Measurements from ENCODE around the gene APOL5.
"Not testable (repeated sequence)": the region's sequence is repeated elsewhere in the genome, so short reads cannot be mapped to it uniquely, and the experiment has no call there.

Gene APOL5

GRCh38 chr22:35717572-35717971 lies at the start of gene APOL5:
Gene APOL5, plus strand, starts transcription at chr22:35717872. Its CDS starts 0 bp downstream, at chr22:35717872.
- DNase-seq: no peak

GRCh38 chr22:35674335-35674734 lies 43.3 kb upstream of the APOL5 start:
- DNase-seq: no peak

- DNase-seq: not testable (repeated sequence)
These were observed 41.6 kb upstream of the APOL5 start for GRCh38 chr22:35676065-35676464.

- DNase-seq: no peak
These were observed 40.0 kb upstream of the APOL5 start for GRCh38 chr22:35677460-35678187.

GRCh38 chr22:35678836-35679235 lies 38.8 kb upstream of the APOL5 start:
- DNase-seq: no peak

- DNase-seq: not testable (repeated sequence)
These were observed 38.2 kb upstream of the APOL5 start for GRCh38 chr22:35679492-35679891.

- DNase-seq: no peak
These were observed 36.1 kb upstream of the APOL5 start for GRCh38 chr22:35681454-35682052.

- DNase-seq: no peak
These were observed 34.1 kb upstream of the APOL5 start for GRCh38 chr22:35683560-35683959.

- peak; percentile 35 for DNase-seq
These were observed 33.4 kb upstream of the APOL5 start for GRCh38 chr22:35684270-35684700.

- no peak for DNase-seq
These were observed 32.9 kb upstream of the APOL5 start for GRCh38 chr22:35684732-35685131.

GRCh38 chr22:35685731-35686130 lies 31.9 kb upstream of the APOL5 start:
- DNase-seq: peak; percentile 34

GRCh38 chr22:35686298-35686697 lies 31.4 kb upstream of the APOL5 start:
- no peak for DNase-seq

- DNase-seq: no peak
These were observed 30.2 kb upstream of the APOL5 start for GRCh38 chr22:35687461-35687860.

- peak; percentile 22 for DNase-seq
These were observed 28.6 kb upstream of the APOL5 start for GRCh38 chr22:35688913-35689675.

GRCh38 chr22:35690001-35690400 lies 27.7 kb upstream of the APOL5 start:
- no peak for DNase-seq

- DNase-seq: no peak
These were observed 22.5 kb upstream of the APOL5 start for GRCh38 chr22:35695202-35695601.

GRCh38 chr22:35697142-35697541 lies 20.5 kb upstream of the APOL5 start:
- DNase-seq: no peak

- DNase-seq: not testable (repeated sequence)
These were observed 17.8 kb upstream of the APOL5 start for GRCh38 chr22:35699852-35700251.

GRCh38 chr22:35703861-35704584 lies 13.6 kb upstream of the APOL5 start:
- DNase-seq: no peak

GRCh38 chr22:35705141-35705540 lies 12.5 kb upstream of the APOL5 start:
- peak; percentile 91 for DNase-seq

GRCh38 chr22:35708453-35708852 lies 9.2 kb upstream of the APOL5 start:
- peak; percentile 19 for DNase-seq

- no peak for DNase-seq
These were observed 8.8 kb upstream of the APOL5 start for GRCh38 chr22:35708917-35709316.

- DNase-seq: no peak
These were observed 6.3 kb upstream of the APOL5 start for GRCh38 chr22:35711336-35711735.
